Osteoblast (primary cell): ENCODE measurements around the gene PC. TPM values are rescaled to one million over a fixed set of nuclear protein-coding genes. Genes with fewer than 3 reads are reported as not detected.

Source experiments
- DNase-seq: peaks from one replicate; pipeline ENCODE4 v3.0.0; 2011; ENCODE audit warnings: low spot score, mixed read lengths; ENCODE audit not compliant: insufficient read length; ENCODE audit errors: missing footprints
- H2AFZ ChIP-seq: 2 replicates; pipeline ENCODE4 v1.6.0; 2011; ENCODE audit warnings: mild to moderate bottlenecking, low read length
- H3K27ac ChIP-seq: 2 replicates; pipeline ENCODE4 v1.5.1; 2011; ENCODE audit warnings: mild to moderate bottlenecking, low read depth, low read length, moderate library complexity
- H3K27me3 ChIP-seq: 2 replicates; pipeline ENCODE4 v1.6.0; 2012; ENCODE audit warnings: mild to moderate bottlenecking, control low read depth, inconsistent platforms, low read length, moderate library complexity; ENCODE audit not compliant: insufficient read depth
- H3K36me3 ChIP-seq: 2 replicates; pipeline ENCODE4 v1.5.1; 2011; ENCODE audit warnings: mild to moderate bottlenecking, low read length, control low read depth, moderate library complexity; ENCODE audit not compliant: insufficient read depth
- H3K4me1 ChIP-seq: 2 replicates; pipeline ENCODE4 v1.5.1; 2011; ENCODE audit warnings: mild to moderate bottlenecking, low read length, control low read depth, moderate library complexity; ENCODE audit not compliant: insufficient read depth
- H3K4me2 ChIP-seq: 2 replicates; pipeline ENCODE4 v1.6.0; 2011; ENCODE audit warnings: mild to moderate bottlenecking, low read length; ENCODE audit not compliant: insufficient read depth
- H3K4me3 ChIP-seq: fragments of 200-600 bp; sonication (generic); 3 replicates; pipeline ENCODE4 v1.5.1; 2012; ENCODE audit warnings: mild to moderate bottlenecking, low read length, inconsistent platforms; ENCODE audit not compliant: insufficient read depth
- H3K79me2 ChIP-seq: 2 replicates; pipeline ENCODE4 v1.6.0; 2012; ENCODE audit warnings: mild to moderate bottlenecking, low read length, control low read depth, inconsistent platforms; ENCODE audit not compliant: insufficient read depth
- H3K9me3 ChIP-seq: 2 replicates; pipeline ENCODE4 v1.5.1; 2011; ENCODE audit warnings: low read depth, low read length, control low read depth
- H4K20me1 ChIP-seq: 2 replicates; pipeline ENCODE4 v1.6.0; 2012; ENCODE audit warnings: mild to moderate bottlenecking, low read length, control low read depth; ENCODE audit not compliant: insufficient read depth
- CTCF ChIP-seq: IDR thresholded peaks from 2 replicates; pipeline ENCODE4 v1.5.1; 2011; ENCODE audit warnings: mild to moderate bottlenecking, low read depth, low read length, moderate library complexity; ENCODE audit errors: extremely low read depth
- total RNA-seq: library from RNA; depleted of rRNA; stranded (reverse); fragments of >200 nt; gene quantifications from 2 replicates; pipeline ENCODE4 v1.2.3, GENCODE V29; 2012

PC gene
- total RNA-seq, 1 donor = 48.5 TPM

- H3K27ac ChIP-seq = no peak overlapping the region
- H3K27me3 ChIP-seq = no peaks in the 10 kb centered on the region
- DNase-seq = no peak
- no peaks in the 10 kb centered on the region for H3K9me3 ChIP-seq
- H4K20me1 ChIP-seq = no peaks in the 10 kb centered on the region
- no peaks in the 10 kb centered on the region for H3K36me3 ChIP-seq
- H3K4me2 ChIP-seq = no peak overlapping the region
- TF ChIP-seq CTCF = no peak
- H3K79me2 ChIP-seq = no peaks in the 10 kb centered on the region
- no peak overlapping the region for H3K4me3 ChIP-seq
- H2AFZ ChIP-seq = no peak overlapping the region
- H3K4me1 ChIP-seq = peaks cover 14% of the 10 kb centered on the region
Observed at GRCh38 chr11:66901964-66902390, 56.2 kb downstream of the PC start.

- H3K9me3 ChIP-seq = no peaks in the 10 kb centered on the region
- H3K4me2 ChIP-seq = no peak overlapping the region
- H2AFZ ChIP-seq = no peak overlapping the region
- H3K4me1 ChIP-seq = peaks cover 17% of the 10 kb centered on the region
- H3K79me2 ChIP-seq = no peaks in the 10 kb centered on the region
- peaks cover 6% of the 10 kb centered on the region for H4K20me1 ChIP-seq
- no peak overlapping the region for H3K4me3 ChIP-seq
- no peaks in the 10 kb centered on the region for H3K27me3 ChIP-seq
- DNase-seq = no peak
- no peak overlapping the region for H3K27ac ChIP-seq
- no peaks in the 10 kb centered on the region for H3K36me3 ChIP-seq
- TF ChIP-seq CTCF = no peak
Observed at GRCh38 chr11:66894141-66894540, 64.0 kb downstream of the PC start.

- H2AFZ ChIP-seq = peak overlapping the region; percentile 25
- no peak for TF ChIP-seq CTCF
- H3K27me3 ChIP-seq = no peaks in the 10 kb centered on the region
- no peak for DNase-seq
- no peaks in the 10 kb centered on the region for H3K36me3 ChIP-seq
- H3K4me3 ChIP-seq = no peak overlapping the region
- H3K27ac ChIP-seq = no peak overlapping the region
- peaks cover 17% of the 10 kb centered on the region for H3K4me1 ChIP-seq
- H4K20me1 ChIP-seq = peaks cover 6% of the 10 kb centered on the region
- H3K79me2 ChIP-seq = no peaks in the 10 kb centered on the region
- no peaks in the 10 kb centered on the region for H3K9me3 ChIP-seq
- no peak overlapping the region for H3K4me2 ChIP-seq
Observed at GRCh38 chr11:66892911-66893310, 65.3 kb downstream of the PC start.

- H3K4me3 ChIP-seq = no peak overlapping the region
- TF ChIP-seq CTCF = no peak
- H3K9me3 ChIP-seq = no peaks in the 10 kb centered on the region
- H2AFZ ChIP-seq = no peak overlapping the region
- H3K4me2 ChIP-seq = peak overlapping the region; percentile 43
- H3K27ac ChIP-seq = peak overlapping the region; percentile 74
- peak; percentile 94 for DNase-seq
- peaks cover 6% of the 10 kb centered on the region for H4K20me1 ChIP-seq
- peaks cover 18% of the 10 kb centered on the region for H3K4me1 ChIP-seq
- no peaks in the 10 kb centered on the region for H3K27me3 ChIP-seq
- H3K36me3 ChIP-seq = no peaks in the 10 kb centered on the region
- no peaks in the 10 kb centered on the region for H3K79me2 ChIP-seq
Observed at GRCh38 chr11:66891851-66892660, 66.1 kb downstream of the PC start.
